ENCODE measurements around the gene ZNF775.

ZNF775 gene

DNA sequence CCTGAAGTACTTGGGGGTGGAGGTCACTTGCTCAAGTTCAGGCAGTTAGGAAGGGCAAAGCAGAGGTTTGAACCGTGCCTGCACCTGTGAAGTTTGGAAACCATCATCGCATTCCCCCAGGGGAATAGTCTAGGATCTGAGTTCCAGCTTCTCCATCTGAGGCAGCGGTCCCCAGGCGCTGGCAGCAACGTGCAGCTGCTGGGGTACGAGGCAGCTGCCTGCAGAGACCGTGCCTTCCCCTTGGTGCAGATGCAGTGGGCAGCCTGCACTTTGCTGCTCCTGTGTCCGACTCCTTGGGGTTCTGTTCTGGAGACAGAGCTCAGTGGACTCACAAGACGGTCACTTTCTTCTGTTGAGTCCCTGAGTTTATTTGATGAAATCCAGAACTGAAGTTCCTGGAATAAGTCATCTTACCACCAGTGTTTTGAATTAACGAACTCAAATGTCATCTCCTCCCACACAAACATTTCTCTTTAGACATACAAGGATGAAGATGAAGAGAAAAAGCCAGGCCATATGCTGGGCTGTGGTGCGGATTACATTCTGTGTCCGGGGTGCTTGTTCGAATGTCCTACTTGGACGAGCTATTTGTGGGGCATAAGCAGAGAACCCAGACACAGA is 51.4 kb downstream of the ZNF775 start:
- TF ChIP-seq TOX (CRISPR knock-in tag; IDR thresholded peaks at IDR 0.05; ENCODE audit: borderline replicate concordance) (no peak), ISL1 (CRISPR knock-in tag; IDR thresholded peaks at IDR 0.05) (no peak), BACH2 (CRISPR knock-in tag; IDR thresholded peaks at IDR 0.05; ENCODE audit: borderline replicate concordance) (no peak), ESRRG (CRISPR knock-in tag; IDR thresholded peaks at IDR 0.05) (no peak), ZNF565 (CRISPR knock-in tag; conservative IDR thresholded peaks at IDR 0.05; ENCODE audit: low read depth) (no peak), SNAI2 (CRISPR knock-in tag; IDR thresholded peaks at IDR 0.05) (no peak), ZNF70 (CRISPR knock-in tag; IDR thresholded peaks at IDR 0.05) (no peak), GLIS3 (CRISPR knock-in tag; IDR thresholded peaks at IDR 0.05) (no peak), ARNTL (CRISPR knock-in tag; IDR thresholded peaks at IDR 0.05; ENCODE audit: borderline replicate concordance, low read depth) (no peak), PPARA (CRISPR knock-in tag; IDR thresholded peaks at IDR 0.05; ENCODE audit: borderline replicate concordance) (no peak), OSR1 (CRISPR knock-in tag; IDR thresholded peaks at IDR 0.05) (no peak), ZNF8 (CRISPR knock-in tag; IDR thresholded peaks at IDR 0.05) (no peak), ZC3H10 (CRISPR knock-in tag; IDR thresholded peaks at IDR 0.05) (no peak)
- TF ChIP-seq, protein P1, sequence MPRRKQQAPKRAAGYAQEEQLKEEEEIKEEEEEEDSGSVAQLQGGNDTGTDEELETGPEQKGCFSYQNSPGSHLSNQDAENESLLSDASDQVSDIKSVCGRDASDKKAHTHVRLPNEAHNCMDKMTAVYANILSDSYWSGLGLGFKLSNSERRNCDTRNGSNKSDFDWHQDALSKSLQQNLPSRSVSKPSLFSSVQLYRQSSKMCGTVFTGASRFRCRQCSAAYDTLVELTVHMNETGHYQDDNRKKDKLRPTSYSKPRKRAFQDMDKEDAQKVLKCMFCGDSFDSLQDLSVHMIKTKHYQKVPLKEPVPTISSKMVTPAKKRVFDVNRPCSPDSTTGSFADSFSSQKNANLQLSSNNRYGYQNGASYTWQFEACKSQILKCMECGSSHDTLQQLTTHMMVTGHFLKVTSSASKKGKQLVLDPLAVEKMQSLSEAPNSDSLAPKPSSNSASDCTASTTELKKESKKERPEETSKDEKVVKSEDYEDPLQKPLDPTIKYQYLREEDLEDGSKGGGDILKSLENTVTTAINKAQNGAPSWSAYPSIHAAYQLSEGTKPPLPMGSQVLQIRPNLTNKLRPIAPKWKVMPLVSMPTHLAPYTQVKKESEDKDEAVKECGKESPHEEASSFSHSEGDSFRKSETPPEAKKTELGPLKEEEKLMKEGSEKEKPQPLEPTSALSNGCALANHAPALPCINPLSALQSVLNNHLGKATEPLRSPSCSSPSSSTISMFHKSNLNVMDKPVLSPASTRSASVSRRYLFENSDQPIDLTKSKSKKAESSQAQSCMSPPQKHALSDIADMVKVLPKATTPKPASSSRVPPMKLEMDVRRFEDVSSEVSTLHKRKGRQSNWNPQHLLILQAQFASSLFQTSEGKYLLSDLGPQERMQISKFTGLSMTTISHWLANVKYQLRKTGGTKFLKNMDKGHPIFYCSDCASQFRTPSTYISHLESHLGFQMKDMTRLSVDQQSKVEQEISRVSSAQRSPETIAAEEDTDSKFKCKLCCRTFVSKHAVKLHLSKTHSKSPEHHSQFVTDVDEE (CRISPR knock-in tag; IDR thresholded peaks at IDR 0.05): no peak
- TF ChIP-seq, protein P2, sequence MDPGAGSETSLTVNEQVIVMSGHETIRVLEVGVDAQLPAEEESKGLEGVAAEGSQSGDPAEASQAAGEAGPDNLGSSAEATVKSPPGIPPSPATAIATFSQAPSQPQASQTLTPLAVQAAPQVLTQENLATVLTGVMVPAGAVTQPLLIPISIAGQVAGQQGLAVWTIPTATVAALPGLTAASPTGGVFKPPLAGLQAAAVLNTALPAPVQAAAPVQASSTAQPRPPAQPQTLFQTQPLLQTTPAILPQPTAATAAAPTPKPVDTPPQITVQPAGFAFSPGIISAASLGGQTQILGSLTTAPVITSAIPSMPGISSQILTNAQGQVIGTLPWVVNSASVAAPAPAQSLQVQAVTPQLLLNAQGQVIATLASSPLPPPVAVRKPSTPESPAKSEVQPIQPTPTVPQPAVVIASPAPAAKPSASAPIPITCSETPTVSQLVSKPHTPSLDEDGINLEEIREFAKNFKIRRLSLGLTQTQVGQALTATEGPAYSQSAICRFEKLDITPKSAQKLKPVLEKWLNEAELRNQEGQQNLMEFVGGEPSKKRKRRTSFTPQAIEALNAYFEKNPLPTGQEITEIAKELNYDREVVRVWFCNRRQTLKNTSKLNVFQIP (CRISPR knock-in tag; IDR thresholded peaks at IDR 0.05; ENCODE audit: borderline replicate concordance, low read depth): no peak
- TF ChIP-seq, protein P3, sequence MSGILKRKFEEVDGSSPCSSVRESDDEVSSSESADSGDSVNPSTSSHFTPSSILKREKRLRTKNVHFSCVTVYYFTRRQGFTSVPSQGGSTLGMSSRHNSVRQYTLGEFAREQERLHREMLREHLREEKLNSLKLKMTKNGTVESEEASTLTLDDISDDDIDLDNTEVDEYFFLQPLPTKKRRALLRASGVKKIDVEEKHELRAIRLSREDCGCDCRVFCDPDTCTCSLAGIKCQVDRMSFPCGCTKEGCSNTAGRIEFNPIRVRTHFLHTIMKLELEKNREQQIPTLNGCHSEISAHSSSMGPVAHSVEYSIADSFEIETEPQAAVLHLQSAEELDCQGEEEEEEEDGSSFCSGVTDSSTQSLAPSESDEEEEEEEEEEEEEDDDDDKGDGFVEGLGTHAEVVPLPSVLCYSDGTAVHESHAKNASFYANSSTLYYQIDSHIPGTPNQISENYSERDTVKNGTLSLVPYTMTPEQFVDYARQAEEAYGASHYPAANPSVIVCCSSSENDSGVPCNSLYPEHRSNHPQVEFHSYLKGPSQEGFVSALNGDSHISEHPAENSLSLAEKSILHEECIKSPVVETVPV (CRISPR knock-in tag; IDR thresholded peaks at IDR 0.05): no peak
- no peak for ATAC-seq

DNA sequence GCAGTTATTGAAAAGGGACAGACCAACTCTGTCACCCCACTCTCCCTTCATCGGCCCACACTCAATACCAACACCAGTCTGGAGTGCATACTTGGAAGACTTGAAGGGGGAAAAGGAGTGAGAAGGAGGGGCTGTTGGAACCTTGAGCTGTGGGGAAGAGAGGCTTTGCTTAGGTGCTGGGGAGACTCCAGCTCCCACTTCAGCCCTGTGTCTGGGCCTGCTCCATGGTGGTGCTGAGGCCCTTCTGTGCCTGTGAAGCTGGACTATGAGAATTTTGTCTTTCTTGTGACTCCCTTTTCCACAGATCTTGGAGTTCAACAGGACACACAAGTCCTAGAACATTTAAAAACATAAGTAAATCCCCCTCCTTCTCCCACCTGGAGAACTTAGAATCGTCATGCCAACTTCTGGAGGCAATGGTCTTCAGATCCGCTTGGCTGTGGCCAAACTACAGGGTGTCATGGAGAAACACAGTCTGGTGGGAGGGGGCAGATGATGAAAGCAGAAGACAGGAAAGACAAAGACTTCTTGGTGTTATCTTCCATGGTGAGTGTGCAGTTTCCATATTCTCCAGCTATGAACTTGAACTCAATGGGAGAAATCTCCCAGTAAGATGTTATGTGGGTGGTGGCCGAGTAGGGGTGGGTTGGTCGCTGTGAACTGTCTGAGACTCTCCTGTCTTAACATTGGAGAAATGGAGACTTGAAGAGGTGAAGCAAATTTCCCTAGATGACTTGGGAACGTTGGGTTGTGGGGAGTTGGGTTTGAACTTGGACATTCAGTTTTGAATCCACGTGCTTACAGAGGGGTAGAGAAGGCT is 52.9 kb downstream of the ZNF775 start:
- TF ChIP-seq, protein P4, sequence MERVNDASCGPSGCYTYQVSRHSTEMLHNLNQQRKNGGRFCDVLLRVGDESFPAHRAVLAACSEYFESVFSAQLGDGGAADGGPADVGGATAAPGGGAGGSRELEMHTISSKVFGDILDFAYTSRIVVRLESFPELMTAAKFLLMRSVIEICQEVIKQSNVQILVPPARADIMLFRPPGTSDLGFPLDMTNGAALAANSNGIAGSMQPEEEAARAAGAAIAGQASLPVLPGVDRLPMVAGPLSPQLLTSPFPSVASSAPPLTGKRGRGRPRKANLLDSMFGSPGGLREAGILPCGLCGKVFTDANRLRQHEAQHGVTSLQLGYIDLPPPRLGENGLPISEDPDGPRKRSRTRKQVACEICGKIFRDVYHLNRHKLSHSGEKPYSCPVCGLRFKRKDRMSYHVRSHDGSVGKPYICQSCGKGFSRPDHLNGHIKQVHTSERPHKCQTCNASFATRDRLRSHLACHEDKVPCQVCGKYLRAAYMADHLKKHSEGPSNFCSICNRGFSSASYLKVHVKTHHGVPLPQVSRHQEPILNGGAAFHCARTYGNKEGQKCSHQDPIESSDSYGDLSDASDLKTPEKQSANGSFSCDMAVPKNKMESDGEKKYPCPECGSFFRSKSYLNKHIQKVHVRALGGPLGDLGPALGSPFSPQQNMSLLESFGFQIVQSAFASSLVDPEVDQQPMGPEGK (CRISPR knock-in tag; IDR thresholded peaks at IDR 0.05; ENCODE audit: borderline replicate concordance): no peak
- no peak for ATAC-seq

DNA sequence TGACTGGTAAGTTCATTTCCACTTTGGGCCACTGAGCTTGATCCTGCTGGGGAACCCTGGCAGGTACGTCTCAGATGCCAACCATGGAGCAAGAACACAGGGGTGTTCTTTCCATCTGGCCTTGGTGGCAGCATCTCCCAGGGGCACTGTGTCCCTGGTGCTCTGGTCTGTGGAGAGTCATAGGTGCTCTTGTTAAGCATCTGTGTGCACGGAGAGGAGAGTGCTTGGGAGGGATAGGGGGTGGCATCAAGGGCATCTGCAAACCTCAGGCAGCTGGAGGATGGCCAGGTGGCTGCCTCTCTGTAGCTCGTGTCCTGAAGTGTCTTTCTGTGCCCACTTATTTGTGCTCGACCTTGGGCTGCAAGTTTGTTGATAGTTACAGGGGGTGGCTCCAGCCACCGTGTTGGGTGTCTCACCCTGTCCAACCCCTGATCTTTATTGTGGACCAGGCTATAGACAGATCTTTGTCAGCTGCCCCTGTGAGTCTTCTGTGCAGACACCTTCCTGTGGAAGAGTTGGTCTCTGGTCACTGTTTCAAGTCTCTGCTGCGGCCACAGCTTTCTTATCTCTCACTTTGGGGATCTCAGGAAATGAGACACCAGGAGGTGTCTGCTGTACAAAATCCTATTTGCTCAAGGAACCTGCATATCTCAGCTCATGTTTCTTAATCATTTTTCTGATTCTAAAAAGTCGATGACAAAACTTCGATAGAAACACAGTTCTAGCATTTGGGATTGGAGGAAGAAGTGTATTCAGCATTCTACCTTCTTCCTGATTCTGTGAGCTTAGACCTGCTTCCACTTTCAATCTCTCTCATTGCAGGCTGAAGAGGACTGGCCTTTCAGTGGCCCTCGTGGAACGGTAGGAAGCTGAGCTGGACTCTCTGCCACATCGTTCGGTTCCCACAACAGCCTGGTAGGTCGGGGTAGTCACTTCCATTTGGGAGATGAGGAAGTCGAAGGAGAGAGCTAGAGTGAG is 54.1 kb downstream of the ZNF775 start:
- TF ChIP-seq TOX (CRISPR knock-in tag; IDR thresholded peaks at IDR 0.05; ENCODE audit: borderline replicate concordance): no peak
- TF ChIP-seq OSR1 (CRISPR knock-in tag; IDR thresholded peaks at IDR 0.05): no peak
- no peak for TF ChIP-seq SNAI2 (CRISPR knock-in tag; IDR thresholded peaks at IDR 0.05)
- no peak for TF ChIP-seq GLIS3 (CRISPR knock-in tag; IDR thresholded peaks at IDR 0.05)
- TF ChIP-seq PPARA (CRISPR knock-in tag; IDR thresholded peaks at IDR 0.05; ENCODE audit: borderline replicate concordance): no peak
- TF ChIP-seq ZC3H10 (CRISPR knock-in tag; IDR thresholded peaks at IDR 0.05): no peak
- TF ChIP-seq ARNTL (CRISPR knock-in tag; IDR thresholded peaks at IDR 0.05; ENCODE audit: borderline replicate concordance, low read depth): no peak
- no peak for TF ChIP-seq ZNF565 (CRISPR knock-in tag; conservative IDR thresholded peaks at IDR 0.05; ENCODE audit: low read depth)
- TF ChIP-seq BACH2 (CRISPR knock-in tag; IDR thresholded peaks at IDR 0.05; ENCODE audit: borderline replicate concordance): no peak
- TF ChIP-seq, protein P5, sequence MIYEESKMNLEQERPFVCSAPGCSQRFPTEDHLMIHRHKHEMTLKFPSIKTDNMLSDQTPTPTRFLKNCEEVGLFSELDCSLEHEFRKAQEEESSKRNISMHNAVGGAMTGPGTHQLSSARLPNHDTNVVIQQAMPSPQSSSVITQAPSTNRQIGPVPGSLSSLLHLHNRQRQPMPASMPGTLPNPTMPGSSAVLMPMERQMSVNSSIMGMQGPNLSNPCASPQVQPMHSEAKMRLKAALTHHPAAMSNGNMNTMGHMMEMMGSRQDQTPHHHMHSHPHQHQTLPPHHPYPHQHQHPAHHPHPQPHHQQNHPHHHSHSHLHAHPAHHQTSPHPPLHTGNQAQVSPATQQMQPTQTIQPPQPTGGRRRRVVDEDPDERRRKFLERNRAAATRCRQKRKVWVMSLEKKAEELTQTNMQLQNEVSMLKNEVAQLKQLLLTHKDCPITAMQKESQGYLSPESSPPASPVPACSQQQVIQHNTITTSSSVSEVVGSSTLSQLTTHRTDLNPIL (CRISPR knock-in tag; IDR thresholded peaks at IDR 0.05; ENCODE audit: low read depth): no peak
- no peak for ATAC-seq
